Epithelial cell of proximal tubule (primary cell): ENCODE measurements around the gene RAPGEF1. TPM values are rescaled to one million over a fixed set of nuclear protein-coding genes. Genes with fewer than 3 reads are reported as not detected.

ENCODE experiments used
- DNase-seq: peaks from one replicate; pipeline ENCODE4 v3.0.0-alpha.2; 2011; ENCODE audit warnings: low read depth
- H3K4me3 ChIP-seq: 2 replicates; pipeline ENCODE4 v1.5.1; 2011; ENCODE audit warnings: low read depth, mild to moderate bottlenecking, low read length
- CTCF ChIP-seq: conservative IDR thresholded peaks from 2 replicates; pipeline ENCODE4 v1.5.1; 2012; ENCODE audit warnings: low read depth, mild to moderate bottlenecking, low read length
- total RNA-seq: library from RNA; depleted of rRNA; stranded (reverse); fragments of >200 nt; gene quantifications from 2 replicates; pipeline ENCODE4 v1.2.3, GENCODE V29; 2015

Gene RAPGEF1
- total RNA-seq, 1 donor from 2014 or later: 34.8 TPM

GRCh38 chr9:131673068-131673467, 66.8 kb downstream of the RAPGEF1 start:
- TF ChIP-seq CTCF: no peak
- no peak for DNase-seq
- no peak overlapping the region for H3K4me3 ChIP-seq

DNA sequence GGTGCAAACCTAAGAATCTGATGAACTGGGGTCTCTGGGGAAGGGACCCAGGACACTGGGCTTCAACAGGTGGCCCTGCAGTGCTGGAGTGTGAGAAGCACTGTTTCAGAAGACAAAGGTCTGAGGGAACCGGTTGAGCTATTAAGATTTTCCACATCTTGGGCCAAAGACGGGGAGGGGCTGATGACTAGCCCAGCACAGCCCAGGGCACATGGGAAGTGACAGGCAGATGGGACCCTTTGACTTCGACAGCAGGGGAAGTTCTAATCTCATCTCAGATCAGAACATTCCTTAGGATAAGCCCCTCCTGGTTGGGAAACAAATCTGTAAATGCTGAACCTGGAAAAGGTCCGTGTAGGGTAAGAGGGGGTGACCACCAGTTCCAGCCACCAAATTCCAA, 67.4 kb downstream of the RAPGEF1 start:
- no peak overlapping the region for H3K4me3 ChIP-seq
- TF ChIP-seq CTCF: no peak
- DNase-seq: no peak

DNA sequence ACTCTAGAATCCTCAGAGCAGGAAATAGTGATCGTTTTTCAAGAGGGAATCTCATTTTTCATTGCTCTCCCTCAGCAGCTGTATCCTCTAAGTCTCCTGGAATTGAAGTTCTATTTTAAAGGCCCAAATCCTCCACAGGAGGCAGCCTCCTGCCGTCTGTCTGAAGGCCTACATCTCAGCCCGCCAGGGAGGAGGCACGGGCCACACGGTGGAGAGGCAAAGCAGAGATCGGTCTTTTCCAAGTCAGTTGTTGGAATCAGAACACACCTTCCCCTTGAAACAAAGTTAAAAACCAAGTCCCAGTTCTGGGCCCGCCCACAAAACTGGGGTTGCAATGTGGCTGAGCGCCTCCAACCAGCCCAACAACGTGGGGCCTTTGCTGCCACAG, 68.7 kb downstream of the RAPGEF1 start:
- no peak for TF ChIP-seq CTCF
- no peak overlapping the region for H3K4me3 ChIP-seq
- DNase-seq: no peak

DNA sequence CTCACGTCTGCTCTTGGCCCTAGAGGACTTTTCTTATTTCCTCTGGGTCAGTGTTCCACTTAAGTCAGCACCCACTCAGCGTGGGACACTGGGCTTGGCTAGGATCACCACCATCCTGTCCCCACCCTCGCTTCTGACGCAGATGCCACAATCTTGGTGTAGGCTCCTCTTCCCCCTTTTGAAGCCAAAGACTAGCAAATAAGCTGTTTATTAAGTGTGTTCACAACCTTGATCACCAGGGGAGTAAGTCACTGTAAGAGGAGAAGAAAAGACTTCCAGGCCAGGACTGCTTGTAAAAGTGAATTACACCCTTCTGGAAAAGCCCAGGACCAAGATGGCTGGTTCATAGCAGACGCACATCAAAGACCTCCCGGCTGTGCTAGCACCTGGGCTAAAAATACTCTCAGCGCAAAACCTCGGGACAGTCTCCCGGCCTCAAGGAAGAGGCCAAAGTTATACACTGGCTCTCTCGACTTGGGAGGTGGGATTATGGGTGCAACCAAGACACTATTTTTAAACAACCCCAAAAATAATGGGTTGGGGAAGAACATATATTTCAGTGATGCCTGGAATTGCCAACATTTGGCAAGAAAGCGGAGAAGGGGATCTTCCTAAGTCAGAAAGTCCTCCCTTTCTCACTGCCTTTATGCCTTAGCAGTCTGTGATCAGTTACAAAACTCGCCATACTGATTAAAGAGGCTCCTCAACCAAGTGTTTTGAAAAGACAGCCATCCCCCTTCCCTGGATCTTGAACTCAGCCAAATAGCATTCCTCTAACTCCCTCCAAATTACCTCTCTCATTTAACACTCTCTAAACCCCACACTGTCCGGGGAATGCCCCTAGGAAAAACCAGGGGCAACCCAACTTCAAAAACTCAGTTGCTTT, 69.4 kb downstream of the RAPGEF1 start:
- TF ChIP-seq CTCF: no peak
- H3K4me3 ChIP-seq: no peak overlapping the region
- DNase-seq: no peak

GRCh38 chr9:131669269-131670157, 70.4 kb downstream of the RAPGEF1 start:
- no peak for DNase-seq
- TF ChIP-seq CTCF: no peak
- no peak overlapping the region for H3K4me3 ChIP-seq

DNA sequence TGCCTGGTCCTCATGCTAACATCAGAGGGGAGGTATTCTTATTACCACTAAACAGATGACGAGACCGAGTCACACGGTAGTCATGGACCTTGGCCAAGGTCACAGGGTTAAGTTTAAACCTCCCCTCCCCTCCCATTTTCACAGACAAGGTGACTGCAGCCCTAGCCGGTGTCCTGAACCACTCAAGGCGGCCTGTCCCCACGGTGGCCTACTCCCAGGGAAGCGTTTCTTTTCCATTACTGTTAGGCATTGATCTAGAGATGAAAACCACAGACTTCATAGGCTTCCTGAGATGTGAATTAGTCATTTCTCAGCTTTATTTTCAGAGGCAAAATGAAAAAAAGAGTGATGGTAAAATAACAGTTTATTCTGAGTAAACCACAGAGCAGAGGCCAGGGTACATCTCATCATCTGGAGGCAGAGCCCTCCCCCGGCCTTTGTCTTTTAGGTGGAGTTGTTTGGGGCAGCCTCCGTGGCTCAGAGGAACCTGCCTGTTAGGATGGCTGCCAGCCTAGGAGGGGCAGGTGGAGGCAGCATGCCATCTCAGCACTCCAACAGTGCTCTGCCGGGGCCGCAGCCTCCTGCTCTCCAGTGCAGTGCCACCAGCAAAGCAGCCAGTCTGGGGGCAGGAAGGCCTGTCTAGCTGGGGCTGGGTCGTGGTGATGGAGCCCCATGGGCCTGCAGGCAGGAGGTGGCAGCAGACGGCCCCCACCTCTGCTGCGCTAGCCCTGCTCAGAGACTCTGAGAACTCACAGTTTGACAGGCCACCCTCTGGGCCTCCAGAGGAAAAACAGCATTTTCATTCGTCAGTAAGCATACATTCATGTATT, 71.2 kb downstream of the RAPGEF1 start:
- TF ChIP-seq CTCF: no peak
- DNase-seq: no peak
- H3K4me3 ChIP-seq: no peak overlapping the region
